HG03432 (cell line): ENCODE results near the gene HDAC8.
"Not testable (repeated sequence)": the region's sequence is repeated elsewhere in the genome, so short reads cannot be mapped to it uniquely, and the experiment has no call there.

Source experiments
- ATAC-seq: cut with Tn5 transposase; IDR thresholded peaks from one replicate; pipeline ENCODE4 v1.9.1; 2021; ENCODE audit warnings: mild to moderate bottlenecking, moderate library complexity; ENCODE audit not compliant: unreplicated experiment

The HDAC8 gene

DNA sequence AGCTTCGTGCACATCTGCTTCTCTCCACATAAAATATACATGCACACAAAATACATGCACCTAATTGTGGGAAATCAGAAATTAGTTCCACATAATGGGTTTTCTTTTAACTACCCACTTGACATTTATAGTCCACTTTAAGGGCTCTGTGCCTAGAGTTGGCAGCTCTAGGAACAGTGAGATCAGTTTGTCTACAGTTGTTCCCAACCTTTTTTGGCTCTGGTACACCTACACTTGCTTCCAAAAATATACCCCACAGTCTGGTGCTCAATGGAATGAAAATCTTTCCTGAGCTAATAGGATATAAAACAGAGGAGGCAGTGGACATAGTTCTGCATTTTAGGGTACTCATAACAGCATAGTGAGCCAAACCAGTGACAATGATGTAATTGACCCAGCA is 36.1 kb downstream of the HDAC8 start:
- ATAC-seq = no peak

DNA sequence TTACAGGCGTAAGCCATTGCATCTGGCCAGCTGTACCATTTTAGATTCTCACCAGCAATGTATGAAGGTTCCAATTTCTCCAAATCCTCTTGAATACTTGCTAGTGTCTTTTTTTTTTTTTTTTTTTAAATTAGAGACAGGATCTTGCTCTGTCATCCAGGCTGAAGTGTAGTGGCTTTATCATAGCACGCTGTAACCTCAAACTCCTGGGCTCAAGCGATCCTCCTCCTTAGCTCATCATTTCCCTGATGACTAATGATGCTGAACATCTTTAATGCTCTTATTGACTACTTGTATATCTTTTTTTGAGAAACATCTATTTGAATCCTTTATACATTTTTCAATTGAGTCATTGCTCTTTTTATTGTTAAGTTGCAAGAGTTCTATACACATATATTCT is 40.3 kb downstream of the HDAC8 start:
- no peak for ATAC-seq

DNA sequence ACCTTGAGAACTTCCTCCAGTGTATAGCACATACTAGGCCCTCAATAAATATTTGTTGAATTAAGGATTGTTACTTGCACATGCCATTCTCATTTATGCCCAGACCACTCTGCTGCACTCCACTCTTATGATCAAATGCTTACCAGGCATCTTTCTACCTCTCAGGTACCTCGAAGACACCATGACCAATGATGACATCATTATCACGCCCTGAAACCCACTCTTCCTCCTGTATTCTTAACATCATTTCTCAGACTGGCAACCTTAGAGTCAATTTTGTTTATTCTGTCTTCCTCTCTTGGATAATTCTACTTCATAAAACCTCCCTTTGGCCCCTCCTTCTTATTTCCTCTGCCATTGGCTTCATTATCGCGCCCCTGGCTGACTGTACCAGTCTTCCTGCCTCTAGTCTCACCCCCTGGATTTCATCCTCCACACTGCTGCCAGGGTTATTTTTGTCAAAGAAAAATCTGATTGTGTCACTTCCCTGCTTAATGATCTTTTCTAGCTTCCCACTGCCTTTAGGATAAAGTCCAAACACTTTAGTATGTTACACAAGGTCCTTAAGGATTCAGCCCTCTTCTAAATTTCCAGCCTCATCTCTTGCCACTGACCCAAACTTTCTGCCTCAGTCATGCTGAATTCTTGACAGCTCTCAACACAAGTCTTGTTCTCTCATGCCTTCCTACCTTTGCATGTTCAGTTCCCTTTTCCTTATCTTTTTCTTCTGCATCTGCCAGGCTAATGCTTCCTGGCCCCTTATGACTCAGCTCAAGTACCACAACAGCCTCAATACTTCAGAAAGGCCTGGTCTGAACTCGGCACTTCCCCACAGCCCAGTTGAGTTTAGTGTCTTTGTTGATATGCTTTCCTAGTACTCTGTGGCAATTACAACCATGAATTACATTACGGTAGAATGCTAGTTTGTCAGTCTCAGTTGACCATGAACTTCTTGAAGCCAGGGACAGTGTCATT is 45.8 kb downstream of the HDAC8 start:
- peak; percentile 74 for ATAC-seq

DNA sequence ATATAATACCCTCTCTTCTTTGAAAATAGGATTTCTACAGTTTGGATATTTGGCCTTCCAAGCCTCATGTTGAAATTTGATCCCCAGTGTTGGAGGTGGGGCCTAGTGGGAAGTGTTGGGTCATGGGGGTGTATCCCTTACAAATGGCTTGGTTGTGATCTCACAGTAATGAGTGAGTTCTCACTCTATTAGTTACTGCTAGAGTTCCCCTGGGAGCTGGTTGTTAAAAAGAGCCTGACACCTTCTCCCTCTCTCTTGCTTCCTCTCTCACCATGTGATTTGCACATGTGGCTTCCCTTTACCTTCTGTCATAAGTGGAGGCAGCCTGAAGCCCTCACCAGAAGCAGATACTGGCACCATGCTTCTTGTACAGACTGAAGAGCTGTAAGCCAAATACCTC is 73.9 kb downstream of the HDAC8 start:
- peak; percentile 69 for ATAC-seq

DNA sequence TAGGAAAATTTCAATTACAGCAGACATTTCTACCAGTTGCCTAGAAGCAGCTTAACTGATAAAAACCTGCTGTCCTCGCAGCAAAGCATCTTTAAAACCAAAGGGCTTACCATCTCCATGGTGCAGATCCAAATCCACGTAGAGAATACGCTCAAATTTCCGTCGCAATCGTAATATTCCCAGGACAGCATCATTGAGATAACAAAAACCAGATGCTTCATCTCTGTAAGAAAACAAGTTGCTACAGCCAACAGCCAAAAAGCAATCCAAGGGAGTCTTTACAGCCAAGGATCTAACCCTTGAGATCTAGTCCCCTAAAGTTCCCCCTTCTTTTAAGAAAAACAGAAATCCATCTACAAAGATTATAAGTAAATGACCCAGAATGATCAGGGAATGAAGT is 77.6 kb downstream of the HDAC8 start:
- ATAC-seq = no peak

DNA sequence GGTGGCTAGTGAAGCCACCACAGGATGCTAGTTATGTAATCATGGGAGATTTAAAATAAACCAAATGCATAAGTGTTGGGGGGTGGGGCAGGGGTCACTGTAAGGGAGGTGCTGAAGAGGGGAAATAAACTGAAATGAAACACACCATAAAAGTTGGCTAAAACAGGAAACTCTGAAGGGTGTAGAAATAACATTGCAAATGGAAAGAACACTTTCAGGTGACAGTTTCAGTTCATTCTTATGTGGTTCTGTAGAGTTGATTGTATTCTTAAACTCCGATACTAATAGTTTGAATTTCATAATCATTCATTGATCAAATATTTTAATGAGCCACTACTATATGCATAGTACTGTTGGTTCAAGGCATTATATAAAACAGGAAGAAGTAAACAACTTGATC is 80.1 kb downstream of the HDAC8 start:
- ATAC-seq = peak; percentile 80

DNA sequence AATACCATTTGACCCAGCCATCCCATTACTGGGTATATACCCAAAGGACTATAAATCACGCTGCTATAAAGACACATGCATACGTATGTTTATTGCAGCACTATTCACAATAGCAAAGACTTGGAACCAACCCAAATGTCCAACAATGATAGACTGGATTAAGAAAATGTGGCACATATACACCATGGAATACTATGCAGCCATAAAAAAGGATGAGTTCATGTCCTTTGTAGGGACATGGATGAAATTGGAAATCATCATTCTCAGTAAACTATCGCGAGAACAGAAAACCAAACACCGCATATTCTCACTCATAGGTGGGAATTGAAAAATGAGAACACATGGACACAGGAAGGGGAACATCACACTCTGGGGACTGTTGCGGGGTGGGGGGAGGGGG is 82.4 kb downstream of the HDAC8 start:
- not testable (repeated sequence) for ATAC-seq

DNA sequence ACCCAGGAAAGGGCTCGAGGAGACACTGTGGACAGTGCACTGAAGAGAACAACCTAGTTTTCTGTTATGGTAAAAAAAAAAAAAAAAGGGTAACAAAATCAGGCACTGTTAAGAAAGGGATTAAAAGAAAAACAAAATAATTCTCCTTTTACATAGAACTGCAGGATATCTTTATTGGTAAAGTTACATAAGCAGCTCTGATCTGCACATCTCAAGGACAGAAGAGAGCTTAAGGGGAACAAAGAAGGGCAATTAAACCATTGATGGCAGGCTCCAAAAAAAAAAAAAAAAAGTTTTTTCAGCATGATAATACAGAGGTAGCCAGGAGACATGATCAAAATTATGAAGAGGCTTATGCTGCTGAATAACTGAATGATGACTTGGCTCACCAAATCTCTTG is 85.0 kb downstream of the HDAC8 start:
- no peak for ATAC-seq

DNA sequence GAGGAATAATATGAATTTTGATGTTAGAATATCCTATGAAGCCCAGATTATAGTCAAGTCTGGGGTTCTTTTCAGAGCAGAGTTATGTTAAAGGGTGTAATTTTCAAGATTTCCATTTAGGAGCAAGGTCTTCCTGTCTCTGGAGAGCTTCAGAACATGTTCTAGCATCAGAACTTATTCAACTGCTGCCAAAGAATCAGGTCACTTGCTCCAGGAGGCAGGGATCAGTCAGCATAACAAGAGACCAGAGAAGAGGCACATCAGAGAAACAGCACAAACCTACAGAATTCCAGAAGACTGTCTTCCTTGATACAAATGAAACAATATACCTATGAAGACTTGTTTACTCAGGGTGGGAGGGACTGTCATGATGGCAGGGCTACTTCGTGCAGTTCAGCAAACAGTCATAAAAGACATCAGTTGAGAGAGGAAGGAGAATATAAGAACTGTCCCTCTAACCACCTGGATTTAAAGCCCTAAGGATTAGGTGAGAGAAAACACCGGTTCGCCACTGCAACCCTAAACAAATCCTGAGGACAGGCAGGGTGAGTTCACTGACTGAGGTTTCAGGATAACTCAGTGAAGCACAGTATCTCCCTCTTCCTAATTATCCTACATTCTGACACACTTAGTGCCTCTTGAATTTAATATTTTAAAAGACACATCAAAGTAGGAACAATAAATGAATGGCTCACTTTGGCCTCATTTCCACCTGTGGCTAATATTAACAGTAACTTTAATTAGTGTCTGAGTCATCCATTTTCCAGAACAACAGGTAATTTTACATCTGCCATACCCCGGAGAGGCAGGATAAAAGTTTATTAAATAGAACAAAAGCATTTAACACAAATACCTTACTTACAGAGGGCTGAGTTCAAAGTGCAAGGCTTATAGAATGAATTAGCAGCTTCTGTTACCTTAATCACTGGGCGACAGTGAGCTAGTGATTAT is 93.0 kb downstream of the HDAC8 start:
- ATAC-seq = no peak

DNA sequence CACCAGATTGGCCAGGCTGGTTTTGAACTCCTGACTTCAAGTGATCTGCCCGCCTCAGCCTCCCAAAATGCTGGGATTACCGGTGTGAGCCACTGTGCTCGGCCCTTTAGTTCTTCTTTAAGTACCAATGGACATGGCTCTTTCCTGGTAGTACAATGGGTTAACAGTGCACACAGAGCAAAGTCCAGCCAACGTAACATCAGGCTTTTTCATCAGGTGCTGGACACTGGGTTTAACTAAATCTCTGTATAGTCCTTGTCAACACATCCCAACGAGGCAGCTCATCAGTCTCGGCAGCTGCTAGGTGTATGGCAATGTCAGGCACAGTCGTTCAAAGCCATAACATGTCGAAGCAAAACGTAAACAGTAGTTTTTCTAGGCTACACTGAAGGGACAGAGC is 93.8 kb downstream of the HDAC8 start:
- no peak for ATAC-seq

DNA sequence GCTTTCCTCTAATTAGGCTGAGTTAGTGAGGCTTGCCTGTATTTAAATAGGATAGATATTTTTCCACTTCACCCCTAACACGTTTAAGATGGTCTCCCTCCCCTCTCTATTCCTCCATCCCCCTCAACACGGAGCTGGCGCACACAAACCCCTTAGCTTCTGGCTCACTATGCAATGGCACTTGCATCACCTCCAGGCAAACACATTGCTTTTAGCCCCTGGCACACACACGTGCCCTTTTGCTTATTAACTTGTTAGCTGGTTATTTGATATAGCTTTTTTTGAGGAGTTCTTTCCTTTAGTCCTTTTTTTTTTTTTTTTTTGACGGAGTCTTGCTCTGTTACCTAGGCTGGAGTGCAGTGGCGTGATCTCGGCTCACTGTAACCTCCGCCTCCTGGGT is 94.3 kb downstream of the HDAC8 start:
- no peak for ATAC-seq

DNA sequence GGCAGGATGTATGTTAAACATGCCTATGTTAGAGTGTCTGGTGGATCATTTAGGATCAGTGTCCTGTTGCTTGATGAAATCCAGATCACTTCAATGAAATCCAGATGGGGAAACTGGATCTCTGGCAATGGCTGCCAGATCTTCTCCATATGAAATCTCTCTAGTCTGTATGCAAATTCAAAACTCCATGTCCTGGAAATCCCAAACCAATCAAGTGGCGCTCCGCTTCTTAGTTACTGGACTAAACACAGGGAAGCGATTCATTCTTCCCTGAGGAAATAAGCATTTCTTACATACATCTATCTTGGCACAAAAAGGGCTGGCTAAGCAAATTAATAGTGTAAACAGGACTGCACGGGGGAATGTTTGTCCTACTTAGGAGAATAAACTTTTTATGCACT is 94.9 kb downstream of the HDAC8 start:
- ATAC-seq = no peak

DNA sequence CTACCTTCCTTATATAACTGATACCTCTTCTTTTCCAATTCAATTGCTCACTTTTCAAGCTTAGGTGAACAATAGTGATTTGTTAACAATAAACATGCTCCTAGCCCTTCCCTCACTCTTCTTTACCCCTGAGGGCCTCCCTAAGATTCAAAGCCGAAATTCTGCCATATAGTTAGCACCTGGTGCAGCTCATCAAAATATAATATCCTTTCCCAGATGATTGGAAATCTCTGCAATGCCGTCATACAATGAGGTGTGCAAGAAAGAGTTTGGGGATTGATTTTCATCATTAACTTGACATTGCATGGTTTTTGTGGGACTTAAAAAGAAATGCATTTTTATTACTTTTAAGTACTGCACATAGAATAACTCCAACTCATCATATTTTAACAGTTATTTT is 95.3 kb downstream of the HDAC8 start:
- ATAC-seq = no peak

DNA sequence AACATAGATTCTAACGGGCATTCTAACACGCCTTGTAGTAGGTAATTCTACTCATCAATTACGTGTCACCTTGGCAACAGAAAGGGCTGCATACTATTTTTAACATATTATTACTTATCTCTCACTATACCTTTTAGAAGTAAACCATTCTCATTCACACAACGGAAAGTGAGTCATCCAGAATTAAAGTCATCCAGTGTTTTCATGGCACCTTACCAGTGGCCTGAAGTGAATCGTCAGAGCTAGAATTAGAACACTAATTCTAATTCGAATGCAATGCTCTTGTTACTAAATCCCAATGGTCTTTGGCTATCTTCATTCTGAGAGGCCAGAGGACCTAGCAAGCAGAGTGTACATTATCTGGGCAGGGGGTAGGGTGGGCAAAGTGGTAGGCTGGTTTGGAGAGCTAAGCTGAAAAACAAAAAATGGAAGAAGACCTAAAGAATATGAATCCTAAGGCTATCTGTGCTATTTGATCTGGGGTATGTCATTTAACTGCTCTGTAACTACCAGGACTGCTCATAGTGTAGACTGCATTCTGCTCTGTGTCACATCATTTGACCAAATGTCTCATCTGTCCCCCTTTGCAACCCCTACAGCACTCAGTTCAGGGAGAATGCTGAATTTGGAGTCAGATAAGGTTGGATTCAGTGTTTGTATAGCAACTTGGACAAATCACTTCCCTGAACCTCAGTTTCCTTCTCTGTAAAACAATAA is 96.5 kb downstream of the HDAC8 start:
- ATAC-seq = no peak

DNA sequence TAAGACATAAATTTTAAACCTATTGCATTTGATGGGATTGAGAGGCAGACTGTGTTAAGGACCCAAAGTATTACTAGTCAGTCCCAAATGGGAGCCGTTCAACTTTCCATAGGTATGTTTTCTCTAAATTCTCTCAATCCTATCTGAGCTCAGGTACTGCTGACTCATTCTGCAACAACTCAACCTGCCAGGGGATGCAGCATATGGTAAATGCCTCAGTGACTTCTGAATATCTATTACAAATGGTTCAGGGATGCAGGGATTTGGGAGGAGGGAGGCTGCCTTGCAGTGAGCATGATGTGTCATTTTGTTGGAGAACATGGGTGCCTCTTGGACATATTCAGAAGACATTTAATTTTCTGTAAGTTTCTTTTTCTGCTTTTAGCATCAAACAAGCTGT is 97.3 kb downstream of the HDAC8 start:
- no peak for ATAC-seq

DNA sequence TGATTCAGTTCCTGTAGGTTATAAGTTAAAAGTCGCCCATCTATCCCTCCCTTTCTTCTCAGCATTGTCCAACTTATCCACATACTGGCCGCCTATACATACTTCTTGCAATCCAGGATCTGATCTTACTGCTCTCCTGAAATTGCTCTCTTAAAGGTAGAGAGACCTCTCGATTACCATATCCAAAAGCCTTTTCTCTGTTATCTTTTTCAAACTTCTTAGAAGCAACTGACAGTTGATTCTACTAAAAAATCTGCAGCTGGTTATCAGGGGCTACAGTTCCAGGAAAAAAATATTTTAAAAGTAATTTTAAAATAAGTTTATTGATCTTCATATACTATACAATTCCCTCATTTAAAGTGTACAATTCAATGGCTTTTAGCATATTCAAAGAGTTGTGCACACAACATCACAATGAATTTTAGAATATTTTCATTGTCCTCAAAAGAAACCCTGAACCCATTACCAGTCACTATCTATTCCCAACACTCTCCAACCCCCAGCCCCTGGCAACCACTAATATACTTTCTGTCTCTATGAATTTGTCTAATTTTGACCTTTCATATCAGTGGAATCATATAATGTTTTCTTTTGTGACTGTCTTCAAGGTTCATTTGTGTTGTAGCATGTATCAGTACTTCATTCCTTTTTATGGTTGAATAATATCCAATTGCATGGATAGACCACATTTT is 102.0 kb downstream of the HDAC8 start:
- ATAC-seq = no peak

DNA sequence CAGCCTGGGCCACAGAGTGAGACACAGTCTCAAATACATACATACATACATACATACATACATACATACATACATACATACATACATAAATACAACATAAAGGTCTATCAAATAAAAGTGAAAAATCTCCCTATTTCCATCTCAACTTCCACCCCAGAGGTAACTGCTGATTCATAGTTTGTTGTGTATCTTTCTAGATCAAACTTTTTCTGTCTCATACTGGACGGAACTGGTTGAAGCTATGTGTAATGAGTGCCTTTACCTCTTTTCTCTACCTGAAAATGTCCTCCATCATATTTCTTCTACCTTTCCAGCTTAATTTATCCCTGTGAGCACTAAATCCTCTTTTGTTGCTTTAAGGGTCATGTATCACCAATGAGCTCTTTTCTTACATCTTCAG is 102.5 kb downstream of the HDAC8 start:
- ATAC-seq = no peak

DNA sequence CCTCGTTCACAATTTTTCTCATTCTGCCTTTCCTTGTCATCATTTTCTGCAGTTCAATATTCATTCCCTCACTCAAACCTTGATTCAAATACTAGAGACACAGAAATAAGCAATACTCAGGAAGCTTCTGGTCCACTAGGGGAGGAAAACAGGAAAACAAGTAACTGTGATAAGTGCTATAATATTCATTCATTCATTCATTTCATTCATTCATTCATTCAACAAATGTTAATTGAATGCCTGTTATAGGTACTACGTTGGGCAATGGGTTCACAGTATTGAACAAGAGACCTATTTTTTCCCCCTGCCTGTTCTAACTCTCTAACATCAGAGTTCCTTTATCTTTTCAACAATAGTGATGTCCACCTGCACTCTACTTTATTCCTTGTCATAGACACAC is 104.0 kb downstream of the HDAC8 start:
- ATAC-seq = no peak

DNA sequence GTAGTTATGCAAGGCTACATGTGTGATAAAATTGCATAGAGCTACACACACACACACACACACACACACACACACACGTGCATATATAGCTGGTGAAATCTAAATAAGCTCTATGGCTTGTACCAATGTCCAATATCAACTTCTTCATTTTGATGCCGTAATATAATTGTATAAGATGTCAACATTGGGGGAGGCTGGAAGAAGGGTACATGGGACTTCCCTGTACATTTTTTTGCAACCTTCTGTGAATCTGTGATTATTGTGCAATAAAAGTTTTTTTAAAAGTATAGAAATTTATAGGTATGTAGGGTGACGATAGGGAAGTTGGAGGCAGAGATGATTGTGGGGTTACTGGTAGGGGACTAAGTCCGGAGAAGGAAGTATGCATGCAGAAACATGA is 105.5 kb downstream of the HDAC8 start:
- ATAC-seq = no peak

DNA sequence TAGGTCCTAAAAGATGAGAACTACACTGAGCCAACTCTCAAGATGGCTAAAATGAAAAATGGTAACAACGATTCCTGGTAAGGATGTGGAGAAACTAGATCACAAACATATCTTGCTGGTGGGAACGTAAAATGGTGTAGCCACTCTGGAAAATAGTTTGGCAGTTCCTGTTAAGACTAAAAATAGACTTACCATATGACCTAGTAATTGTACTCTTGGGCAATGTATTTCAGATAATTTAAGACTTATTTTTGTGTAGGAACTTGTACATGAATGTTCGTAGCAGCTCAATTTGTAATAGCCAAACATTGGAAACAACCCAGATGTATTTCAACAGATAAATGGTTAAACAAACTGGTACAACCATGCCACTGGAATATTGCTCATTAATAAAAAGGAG is 106.2 kb downstream of the HDAC8 start:
- ATAC-seq = no peak

DNA sequence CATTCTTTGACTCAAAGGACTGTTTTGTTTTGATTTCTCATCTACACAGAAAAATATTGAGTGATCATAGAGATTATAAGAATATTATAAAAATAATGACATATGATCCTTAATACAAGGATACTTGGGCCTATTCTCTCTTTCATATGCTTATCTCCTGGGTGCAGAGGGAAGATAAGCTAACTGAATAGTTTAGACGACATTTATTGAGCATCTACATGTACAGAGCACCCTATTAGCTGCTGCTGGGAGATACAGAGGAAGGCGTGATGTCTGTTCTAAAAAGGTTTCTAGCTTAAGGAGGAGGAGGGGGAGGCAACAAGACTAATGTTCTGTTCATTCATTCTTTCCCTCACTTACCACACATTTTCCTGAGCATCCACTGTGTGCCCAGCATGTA is 106.8 kb downstream of the HDAC8 start:
- ATAC-seq = no peak
